ENCODE measurements around the gene RPL35. TPM values are rescaled to one million over a fixed set of nuclear protein-coding genes. Genes with fewer than 3 reads are reported as not detected.

The RPL35 gene
- total RNA-seq, 1 donor, result 1,727 TPM

GRCh38 chr9:124858330-124859046 is 3.3 kb downstream of the RPL35 start:
- H3K4me3 ChIP-seq (ENCODE audit: low read depth, low read length), result no peak overlapping the region
- TF ChIP-seq, protein P1, sequence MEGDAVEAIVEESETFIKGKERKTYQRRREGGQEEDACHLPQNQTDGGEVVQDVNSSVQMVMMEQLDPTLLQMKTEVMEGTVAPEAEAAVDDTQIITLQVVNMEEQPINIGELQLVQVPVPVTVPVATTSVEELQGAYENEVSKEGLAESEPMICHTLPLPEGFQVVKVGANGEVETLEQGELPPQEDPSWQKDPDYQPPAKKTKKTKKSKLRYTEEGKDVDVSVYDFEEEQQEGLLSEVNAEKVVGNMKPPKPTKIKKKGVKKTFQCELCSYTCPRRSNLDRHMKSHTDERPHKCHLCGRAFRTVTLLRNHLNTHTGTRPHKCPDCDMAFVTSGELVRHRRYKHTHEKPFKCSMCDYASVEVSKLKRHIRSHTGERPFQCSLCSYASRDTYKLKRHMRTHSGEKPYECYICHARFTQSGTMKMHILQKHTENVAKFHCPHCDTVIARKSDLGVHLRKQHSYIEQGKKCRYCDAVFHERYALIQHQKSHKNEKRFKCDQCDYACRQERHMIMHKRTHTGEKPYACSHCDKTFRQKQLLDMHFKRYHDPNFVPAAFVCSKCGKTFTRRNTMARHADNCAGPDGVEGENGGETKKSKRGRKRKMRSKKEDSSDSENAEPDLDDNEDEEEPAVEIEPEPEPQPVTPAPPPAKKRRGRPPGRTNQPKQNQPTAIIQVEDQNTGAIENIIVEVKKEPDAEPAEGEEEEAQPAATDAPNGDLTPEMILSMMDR (IDR thresholded peaks at IDR 0.05; ENCODE audit: insufficient read depth, low read depth, low read length), result no peak
- DNase-seq (ENCODE audit: low read depth), result no peak

- no peak for DNase-seq (ENCODE audit: low read depth)
- no peak overlapping the region for H3K4me3 ChIP-seq (ENCODE audit: low read depth, low read length)
- TF ChIP-seq, protein P1 (IDR thresholded peaks at IDR 0.05; ENCODE audit: insufficient read depth, low read depth, low read length), result no peak
Observed at GRCh38 chr9:124857533-124858162, 4.1 kb downstream of the RPL35 start.

GRCh38 chr9:124855944-124856765 is 5.6 kb downstream of the RPL35 start:
- TF ChIP-seq, protein P1 (IDR thresholded peaks at IDR 0.05; ENCODE audit: insufficient read depth, low read depth, low read length), result peak; percentile 36
- no peak overlapping the region for H3K4me3 ChIP-seq (ENCODE audit: low read depth, low read length)
- DNase-seq (ENCODE audit: low read depth), result no peak

GRCh38 chr9:124855566-124855943 is 6.2 kb downstream of the RPL35 start:
- TF ChIP-seq, protein P1 (IDR thresholded peaks at IDR 0.05; ENCODE audit: insufficient read depth, low read depth, low read length), result no peak
- DNase-seq (ENCODE audit: low read depth), result no peak
- H3K4me3 ChIP-seq (ENCODE audit: low read depth, low read length), result no peak overlapping the region

DNA sequence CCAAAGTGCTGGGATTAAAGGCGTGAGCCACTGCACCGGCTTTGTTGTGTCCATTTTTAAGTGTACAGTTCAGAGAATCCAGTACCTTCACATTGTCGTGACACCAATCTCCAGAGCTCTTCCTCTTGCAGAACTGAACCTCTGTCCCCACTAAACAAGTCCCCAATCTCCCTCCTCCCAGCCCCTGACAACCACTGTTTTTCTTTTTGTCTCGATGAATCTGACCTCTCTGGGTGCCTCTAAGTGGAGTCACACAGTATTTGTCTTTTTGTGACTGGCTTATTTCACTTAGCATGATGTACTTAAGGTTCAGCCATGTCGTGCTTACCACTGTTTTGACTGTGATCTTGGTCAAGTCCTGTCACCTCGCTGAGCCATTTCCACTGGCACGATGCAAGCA is 6.9 kb downstream of the RPL35 start:
- TF ChIP-seq, protein P1 (IDR thresholded peaks at IDR 0.05; ENCODE audit: insufficient read depth, low read depth, low read length), result no peak
- no peak overlapping the region for H3K4me3 ChIP-seq (ENCODE audit: low read depth, low read length)
- DNase-seq (ENCODE audit: low read depth), result no peak

- DNase-seq (ENCODE audit: low read depth), result no peak
- H3K4me3 ChIP-seq (ENCODE audit: low read depth, low read length), result no peak overlapping the region
- TF ChIP-seq, protein P1 (IDR thresholded peaks at IDR 0.05; ENCODE audit: insufficient read depth, low read depth, low read length), result no peak
Observed at GRCh38 chr9:124854161-124854560, 7.6 kb downstream of the RPL35 start.
